NCI-H524 (cell line): ENCODE measurements around the gene CES5A.
"Not testable (repeated sequence)": the region's sequence is repeated elsewhere in the genome, so short reads cannot be mapped to it uniquely, and the experiment has no call there.

Source experiments
- DNase-seq, 2 experiments: peaks; one replicate each; lab custom pipeline; 2025; lab: John Stamatoyannopoulos, UW

Gene CES5A

DNA sequence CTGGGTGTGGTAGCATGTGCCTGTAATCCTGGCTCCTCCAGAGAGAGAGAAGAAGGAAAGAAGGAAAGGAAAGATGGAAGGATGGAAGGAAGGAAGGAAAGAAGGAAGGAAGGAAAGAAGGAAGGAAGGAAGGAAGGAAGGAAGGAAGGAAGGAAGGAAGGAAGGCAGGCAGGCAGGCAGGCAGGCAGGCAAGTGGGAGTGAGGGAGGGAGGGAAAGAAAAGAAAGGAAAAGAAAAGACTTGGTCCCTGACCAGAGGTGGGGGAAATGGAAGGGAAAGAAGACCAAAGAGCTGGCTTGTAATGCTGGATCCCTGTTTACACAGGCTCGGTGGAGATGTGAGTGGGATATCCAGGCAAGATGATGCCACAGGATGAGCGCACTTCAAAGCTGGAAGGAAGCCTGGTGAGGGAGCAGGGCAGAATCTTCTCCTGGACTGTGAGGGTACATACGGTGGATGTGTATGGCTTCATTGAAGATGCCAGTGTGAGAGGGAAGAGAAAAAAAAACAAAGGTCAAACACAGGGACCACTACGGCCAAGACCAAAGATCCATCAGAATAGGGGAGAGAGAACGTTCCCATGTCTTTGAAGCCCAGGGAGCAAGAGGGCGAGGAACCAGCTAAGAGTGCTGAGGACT, 44.4 kb downstream of the CES5A start:
- no peak for DNase-seq

DNA sequence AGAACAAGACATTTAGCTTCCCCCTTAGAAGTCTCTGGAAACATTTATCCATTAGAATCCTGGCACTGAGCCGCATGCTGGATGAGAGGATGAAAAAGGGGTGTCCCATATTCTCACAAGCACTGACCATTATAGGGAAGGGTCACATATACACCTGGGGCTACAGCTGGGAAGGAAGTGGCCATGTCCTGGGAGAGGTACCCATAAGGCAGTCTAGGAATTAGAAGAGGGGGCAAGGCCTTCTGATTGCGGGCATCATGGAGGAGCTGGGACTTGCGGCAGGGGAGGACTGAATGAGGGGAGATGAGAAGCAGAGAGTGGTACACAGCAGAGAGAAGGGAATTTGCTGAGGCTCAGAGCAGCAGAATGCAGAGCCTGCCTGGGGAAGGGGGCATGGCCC, 45.9 kb downstream of the CES5A start:
- DNase-seq, result not testable (repeated sequence)

DNA sequence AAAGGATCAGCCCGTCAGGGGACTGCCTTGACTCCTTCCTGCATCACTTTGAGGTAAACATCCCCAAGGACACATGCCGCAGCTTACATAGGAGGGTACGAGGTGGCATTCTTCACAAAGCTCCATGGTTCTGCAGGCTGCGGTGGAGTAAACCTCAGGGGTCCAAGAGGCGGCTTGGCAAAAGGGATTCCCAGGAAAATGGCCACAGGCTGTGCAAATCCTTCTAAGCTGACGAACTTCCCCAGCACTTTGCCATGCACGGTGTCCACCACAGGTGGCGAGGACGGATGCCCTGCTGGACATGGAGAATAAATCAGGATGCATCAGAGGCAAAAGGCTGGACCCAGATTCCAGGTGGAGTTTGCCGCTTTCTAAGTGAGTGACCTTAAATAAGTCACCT, 46.5 kb downstream of the CES5A start:
- DNase-seq, result no peak

DNA sequence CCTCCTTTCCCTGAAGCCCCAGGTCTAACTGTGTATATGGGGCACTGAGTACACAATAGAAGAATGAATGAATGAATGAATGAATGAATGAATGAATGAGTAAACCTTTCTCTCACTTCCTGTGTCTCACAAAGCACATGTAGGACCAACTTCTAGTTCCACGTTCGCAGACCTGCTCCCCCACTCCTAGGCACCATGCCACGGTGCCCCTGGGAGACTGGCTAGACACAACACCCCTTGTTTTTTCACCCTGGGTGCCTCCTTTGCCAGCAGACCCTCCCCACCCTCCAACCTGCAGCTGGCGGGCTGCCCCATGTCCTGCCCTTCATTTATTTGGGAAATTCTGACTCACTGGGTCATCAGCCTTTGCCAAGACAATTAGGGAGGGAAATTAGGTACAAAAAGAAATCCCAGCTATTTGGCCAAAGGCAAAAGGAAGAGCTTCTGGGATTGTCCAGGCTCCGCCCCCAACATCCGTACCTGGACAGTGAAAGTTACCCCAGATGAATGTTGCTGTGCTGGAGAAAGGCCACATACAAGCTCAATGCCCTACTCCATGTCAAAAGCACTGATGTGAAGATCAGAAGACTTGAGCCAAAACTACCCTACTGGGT, 50.0 kb downstream of the CES5A start:
- no peak for DNase-seq

DNA sequence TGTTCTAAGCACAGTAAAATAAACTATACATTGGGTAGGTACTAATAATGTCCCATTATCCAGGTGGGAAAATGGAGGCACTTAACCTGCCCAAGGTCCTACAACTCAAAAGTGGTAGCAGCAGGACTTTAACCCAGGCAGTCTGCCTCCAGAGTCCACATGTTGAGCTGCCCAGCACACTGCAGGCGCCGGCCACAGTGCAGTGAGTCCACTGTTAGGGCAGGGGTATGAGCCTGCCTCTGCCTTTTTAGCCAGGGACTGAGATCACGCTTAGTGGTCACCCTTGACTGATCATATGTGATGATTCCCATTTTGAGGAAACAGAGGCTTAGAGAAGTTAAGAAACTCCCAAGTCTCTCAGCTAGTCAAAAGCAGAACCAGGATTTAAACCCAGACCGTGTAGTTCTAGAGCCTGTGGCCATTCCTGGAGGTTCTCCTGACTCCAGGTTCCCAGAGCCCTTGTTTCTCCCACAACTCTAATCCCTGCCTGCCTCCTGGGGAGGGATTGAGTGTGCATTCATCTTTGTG, 50.6 kb downstream of the CES5A start:
- no peak for DNase-seq

DNA sequence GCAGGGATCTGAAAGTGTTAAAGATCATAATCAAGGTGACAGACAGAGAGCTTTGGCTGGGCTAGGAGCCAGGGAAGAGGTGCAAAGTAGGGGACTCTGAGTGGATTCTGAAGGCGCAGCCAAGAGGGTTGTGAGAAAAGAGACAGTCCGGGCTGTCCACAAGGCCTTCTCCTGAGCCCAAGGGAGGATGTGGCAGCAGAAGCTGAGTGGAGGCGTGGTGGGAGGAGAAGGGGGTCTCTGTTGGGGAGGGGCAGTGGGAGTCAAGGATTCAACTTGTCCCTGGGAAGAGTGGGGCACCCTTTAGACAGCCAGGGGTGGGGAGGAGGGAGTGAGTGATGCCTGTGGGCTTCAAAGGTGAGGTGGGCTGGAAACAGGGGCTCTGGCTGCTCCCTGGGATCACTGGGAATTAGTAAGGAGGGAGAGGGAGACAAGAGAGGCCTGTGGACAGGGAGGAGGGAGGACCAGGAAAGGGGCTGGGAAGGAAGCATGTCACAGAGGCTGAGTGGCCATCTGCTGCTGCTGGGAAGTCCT, 52.8 kb downstream of the CES5A start:
- no peak for DNase-seq

DNA sequence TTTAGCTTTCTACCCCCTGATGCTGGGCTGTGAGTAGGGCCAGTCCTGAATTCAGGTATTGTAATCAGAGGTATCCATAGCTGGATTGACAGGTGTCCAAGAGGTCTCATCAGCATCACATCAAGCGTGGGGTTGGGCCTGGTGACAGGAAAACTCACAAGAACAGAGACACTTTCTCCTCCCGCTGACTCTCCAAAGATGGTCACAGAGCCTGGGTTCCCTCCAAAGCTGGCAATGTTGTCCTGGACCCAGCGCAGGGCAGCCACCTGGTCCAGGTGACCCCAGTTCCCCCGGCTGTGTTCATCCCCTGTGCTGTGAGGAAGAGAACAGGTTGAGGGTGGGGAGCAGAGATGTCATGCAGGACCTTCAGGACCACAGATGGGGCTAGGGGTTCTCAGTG, 54.0 kb downstream of the CES5A start:
- no peak for DNase-seq

DNA sequence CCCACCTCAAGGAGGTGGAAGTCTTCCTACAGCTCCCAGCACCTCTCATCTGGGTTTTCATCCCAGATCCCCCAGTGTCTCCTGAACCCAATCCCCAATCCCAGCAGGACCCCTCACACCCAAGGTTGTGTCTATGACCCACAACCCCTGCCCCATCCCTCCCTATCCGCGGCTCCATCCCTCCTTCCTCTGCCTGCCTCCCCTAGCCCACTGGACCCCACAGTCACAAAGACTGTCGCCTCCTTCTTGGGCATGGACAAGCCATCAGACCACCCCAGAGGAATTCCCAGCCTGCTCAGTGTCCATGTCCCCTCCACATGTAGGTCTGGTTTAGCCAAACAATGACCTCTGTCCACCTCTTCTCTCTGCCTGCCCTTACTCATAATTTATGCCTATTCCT, 54.6 kb downstream of the CES5A start:
- no peak for DNase-seq

DNA sequence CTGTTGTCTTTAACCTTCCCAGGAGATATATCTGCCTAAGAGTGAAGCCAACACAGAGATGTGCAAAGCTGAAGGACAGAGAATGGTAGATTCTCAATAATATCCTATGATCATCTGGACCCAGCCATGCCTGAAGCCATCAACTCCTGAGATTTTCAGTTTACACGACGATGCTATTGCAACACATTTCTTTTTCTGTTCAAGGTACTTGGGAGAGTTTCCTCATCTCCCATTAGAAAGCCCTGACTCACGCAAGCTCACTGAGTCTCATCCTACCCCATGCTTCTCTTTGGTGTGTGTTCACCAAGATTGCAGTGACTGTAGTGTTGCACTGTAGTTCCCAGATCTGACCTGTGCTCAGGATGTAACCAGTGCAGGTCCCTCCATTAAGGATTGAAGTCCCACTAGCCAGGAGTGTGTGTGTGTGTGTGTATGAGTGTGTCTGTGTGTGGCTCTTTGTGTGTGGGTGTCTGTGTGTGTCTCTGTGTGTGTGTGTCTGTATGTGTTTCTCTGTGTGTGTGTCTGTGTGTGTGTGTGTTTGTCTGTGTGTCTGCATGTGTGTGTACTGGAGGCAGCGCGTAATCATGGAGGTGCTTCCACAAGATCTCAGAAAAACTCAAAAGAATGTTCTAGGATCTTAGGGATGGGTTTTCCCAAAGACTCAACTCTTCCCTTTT, 57.8 kb downstream of the CES5A start:
- DNase-seq, result no peak

DNA sequence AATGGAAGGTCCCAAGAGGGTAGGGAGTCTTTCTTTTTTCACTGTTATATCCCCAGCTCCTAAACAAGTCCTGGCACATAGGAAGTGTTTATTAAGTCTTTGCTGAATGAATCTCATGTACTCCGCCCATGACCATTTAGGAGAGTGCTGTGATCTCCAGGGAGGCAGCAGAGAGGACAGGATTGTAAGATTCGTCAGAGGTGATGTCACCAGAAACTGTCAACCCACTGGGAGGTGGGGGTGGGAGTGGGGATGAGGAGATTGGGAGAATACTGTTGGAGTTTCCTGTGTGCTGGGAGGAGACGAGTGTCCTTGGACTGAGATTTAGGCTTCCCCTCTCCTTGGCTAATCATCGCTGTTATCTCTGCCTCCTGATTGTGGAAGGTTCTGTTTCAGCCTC, 59.0 kb downstream of the CES5A start:
- not testable (repeated sequence) for DNase-seq

DNA sequence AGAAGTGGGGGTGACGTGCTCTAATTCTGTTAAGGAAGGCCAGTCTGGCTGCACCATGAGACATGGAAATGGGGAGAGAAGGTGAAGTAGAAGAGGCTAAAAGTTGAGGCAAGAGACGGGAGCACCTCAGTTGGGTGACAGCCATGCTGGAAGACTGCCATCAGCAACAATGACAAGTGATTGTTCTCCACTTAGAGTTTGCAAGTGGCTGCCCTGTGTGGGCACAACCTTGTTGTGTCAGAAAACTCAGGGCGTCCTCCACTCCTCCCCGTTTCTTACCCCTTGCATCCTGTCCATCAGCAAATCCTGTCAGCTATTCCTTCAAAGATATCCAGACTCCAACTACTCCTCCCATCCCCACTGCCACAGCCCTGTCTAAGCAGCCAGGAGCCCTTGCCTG, 59.9 kb downstream of the CES5A start:
- no peak for DNase-seq

DNA sequence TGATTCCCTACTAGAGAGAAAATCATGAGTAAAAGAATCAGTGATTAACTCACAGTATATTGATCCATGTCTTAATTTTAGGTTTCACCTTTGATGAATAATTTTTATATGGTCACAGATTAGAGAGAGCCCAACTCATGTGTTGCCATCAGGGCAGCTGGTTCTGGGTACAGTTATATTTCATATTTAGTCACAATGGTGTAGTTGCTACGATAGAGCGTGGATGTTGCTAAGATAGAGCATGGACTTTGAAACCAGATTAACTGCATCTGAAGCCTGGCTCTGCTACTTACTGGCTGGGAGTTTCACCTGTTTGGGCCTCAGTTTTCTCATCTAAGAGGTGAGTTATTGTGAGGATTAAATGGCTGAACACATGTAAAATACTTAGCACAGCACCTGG, 61.0 kb downstream of the CES5A start:
- DNase-seq, result not testable (repeated sequence)

DNA sequence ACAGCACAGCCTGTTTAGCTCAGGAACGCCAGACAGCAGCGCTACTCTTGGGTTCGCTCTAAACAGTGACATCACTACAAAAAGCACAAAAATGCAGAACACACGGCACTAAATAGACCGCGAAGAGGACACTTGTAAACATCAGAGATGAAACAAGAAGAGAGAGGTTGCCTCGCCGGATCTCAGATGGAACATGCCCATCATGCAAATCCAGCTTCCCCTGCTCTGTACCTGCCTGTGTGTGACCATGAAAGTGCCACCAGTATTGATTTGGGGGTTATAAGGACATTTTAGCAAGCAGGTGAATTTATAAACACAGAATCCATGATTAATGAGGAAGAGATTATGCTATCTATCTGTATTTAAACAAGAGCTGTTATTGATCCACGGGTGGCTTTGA, 61.4 kb downstream of the CES5A start:
- DNase-seq, result not testable (repeated sequence)

DNA sequence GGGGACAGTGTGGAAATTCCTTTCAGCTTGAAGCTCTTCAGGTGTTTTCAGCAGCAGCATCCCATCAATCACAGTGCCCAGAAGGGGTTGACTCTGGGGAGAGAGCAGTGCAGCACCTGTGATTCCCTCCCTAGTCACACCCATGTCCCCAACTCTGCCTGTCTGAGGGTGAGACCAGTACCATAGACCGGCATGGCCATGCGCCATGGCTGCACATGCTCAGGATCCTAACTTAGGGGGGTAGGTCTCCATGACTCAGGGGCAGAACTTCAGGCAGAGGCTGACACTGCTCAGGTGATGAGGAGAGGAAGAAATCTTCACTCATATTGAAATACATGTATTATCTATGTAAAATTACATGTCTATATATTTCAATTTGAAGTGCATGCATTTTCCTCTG, 62.2 kb downstream of the CES5A start:
- no peak for DNase-seq

DNA sequence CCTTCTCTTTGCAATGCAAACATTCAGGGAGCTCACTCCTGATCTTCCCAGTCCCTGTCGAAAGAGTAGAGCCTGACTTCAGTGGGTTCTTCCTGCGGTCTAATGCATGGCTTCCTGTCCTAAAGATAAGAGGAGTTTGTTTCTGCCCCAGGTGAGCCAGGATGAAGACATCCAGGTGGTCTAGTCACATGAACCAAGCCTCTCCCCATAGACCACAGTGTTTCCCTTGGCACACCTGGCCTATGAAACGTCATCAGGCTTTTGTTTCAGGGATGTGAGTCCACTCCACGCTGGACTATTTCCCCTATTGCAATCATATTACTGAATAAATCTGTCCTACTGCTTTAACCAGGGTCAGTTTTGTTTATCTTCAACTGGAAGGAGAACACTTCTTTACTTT, 63.4 kb downstream of the CES5A start:
- no peak for DNase-seq

DNA sequence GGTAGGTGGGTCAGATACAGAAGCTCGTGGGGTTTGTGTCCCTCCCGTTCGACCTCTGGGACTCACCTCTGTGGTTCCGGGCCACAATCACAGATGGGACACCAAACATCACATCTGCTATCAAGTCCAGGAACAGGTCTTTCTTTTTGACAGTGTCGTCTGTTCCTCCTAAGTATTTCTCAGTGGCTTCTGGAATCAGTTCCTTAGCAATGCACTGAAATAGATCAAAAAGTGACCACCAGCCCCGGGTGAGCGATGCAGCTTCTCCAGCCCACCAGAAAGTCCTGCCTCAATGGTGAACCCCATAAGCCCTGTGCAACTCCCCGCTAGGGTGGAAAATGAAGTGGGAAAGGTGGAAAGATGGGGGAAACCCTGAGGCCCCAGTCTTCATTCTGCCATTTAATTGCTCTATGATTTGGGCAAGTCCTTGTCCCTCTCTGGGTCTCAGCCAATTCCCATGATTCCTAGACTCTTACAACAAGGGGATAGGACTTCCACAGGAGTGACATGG, 64.7 kb downstream of the CES5A start:
- no peak for DNase-seq

DNA sequence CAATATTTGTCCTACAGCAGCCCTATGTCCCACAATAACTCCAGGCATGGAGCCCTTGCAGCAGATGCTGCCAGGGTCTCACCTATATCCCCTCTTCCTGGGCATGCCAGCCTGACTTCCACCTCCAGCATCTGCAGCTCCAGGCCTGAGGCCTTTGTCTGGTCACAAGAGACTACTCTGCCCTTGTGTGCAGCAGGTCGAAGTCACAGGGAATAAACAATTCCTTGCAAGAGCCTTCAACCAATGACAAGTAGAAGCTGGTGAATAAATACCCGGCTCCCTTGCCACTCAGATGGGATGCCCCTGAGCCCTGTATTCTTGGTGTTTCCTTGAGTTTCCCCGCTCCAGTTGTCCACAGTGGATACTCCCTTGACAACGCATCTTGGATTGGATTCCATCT, 65.3 kb downstream of the CES5A start:
- DNase-seq, result no peak

DNA sequence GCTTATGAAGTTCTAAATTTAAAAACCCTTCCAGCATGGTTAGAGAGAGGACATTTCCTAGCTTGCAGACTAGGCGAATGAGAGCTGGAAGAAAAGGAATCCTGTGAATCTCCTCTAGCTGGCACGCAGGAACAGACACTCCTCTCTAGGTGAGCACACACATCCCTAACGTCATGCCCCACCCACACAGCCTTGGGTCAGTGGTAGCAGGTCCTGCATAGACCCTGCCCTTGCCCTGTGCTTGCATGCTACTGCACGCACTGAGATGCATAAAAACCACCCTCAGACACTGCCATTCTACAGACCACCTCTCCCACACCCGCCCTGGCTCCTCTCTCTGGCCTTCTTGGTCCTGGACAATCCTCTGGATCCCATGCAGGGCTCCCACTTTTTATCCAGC, 65.8 kb downstream of the CES5A start:
- DNase-seq, result no peak

DNA sequence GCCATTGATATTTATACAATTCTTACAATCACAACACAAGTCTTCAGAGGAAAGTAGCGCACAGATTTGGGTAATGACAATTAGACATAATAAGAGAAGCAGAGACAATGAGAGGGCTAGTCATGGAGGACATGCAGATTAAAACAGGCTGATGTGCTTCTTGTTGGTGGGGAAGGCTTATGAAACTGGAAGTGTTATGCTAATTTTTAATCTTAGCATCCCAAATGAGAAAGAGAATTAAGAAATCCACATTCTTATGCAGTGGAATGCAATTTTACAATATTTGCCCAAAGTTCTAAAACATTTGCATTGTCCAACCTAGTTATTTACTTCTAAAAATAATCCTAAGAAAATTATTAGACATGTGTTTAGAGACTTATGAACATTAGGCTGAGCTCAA, 66.9 kb downstream of the CES5A start:
- not testable (repeated sequence) for DNase-seq

DNA sequence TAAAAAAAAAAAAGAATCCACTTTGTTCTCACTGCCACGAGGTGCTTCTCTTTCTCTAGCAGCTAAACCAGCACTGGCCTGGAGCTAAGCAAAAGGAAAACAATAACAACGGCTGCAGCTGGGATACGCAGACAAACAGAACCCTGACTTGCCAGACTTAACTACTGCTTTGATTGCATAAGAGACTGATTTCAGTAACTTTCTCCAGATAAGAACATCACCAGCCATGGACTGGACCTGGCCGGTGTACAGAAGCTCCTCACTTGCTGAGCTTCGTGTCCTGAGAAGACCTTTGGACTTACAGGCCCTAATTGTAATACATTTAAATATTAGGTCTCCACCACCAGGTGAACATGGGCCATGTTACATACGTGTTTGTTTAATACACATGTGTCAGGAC, 70.1 kb downstream of the CES5A start:
- DNase-seq, result not testable (repeated sequence)

DNA sequence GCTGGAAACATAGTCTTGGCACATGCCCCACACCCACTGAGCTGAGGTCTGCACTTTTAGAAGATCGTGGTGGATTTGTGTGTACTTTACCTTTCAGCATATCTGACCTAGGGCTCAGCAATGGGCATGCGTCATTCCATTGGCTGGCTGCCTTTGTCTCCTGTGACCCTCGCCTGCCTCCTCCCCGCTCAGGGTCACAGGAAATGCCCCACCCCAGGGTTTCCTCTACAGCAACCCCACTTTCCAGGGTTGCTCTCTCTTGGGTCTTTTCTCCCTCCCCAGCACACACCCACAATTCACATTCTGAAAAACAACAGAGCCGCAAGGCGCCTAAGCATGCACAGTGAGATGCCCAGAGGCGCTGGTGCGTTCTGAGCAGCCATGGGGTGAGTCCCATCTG, 71.5 kb downstream of the CES5A start:
- DNase-seq, result not testable (repeated sequence)
